Measurements from ENCODE around the gene CLINT1.

- TF ChIP-seq, protein P1, sequence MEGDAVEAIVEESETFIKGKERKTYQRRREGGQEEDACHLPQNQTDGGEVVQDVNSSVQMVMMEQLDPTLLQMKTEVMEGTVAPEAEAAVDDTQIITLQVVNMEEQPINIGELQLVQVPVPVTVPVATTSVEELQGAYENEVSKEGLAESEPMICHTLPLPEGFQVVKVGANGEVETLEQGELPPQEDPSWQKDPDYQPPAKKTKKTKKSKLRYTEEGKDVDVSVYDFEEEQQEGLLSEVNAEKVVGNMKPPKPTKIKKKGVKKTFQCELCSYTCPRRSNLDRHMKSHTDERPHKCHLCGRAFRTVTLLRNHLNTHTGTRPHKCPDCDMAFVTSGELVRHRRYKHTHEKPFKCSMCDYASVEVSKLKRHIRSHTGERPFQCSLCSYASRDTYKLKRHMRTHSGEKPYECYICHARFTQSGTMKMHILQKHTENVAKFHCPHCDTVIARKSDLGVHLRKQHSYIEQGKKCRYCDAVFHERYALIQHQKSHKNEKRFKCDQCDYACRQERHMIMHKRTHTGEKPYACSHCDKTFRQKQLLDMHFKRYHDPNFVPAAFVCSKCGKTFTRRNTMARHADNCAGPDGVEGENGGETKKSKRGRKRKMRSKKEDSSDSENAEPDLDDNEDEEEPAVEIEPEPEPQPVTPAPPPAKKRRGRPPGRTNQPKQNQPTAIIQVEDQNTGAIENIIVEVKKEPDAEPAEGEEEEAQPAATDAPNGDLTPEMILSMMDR (IDR thresholded peaks at IDR 0.05), result no peak
- TF ChIP-seq POLR2AphosphoS5 (IDR thresholded peaks at IDR 0.05) (no peak), POLR2A (IDR thresholded peaks at IDR 0.05) (no peak)
Observed at GRCh38 chr5:157839157-157839795, 19.7 kb downstream of the CLINT1 start.

Measured in breast epithelium (tissue), 3 donors.